ENCODE data around the gene EFNA5. TPM values are rescaled to one million over a fixed set of nuclear protein-coding genes. Genes with fewer than 3 reads are reported as not detected.

Gene EFNA5
- total RNA-seq, 1 experiment from 2014 or later, result 0.22 TPM

- intact Hi-C loops (cut with micrococcal nuclease), result no loop called here
- Histone ChIP-seq H2AFZ (ENCODE audit: low read depth, low read length, poor library complexity, severe bottlenecking) (no peak overlapping the region), H3K4me1 (ENCODE audit: control insufficient read depth in 1 of 2, insufficient read depth in 2 of 2, low read length in 2 of 2) (peaks cover 21 to 40% of the 10 kb centered on the region in 2 experiments), H3K36me3 (ENCODE audit: control insufficient read depth in 1 of 2, insufficient read depth in 2 of 2, low read length in 2 of 2) (no peaks in the 10 kb centered on the region), H3K27ac (ENCODE audit: low read depth, low read length) (no peak overlapping the region), H3K27me3 (ENCODE audit: insufficient read depth, low read length) (no peaks in the 10 kb centered on the region), H3K4me3 (replicated peaks in 1 of 2; ENCODE audit: low read depth in 1 of 2, low read length in 2 of 2) (no peak overlapping the region), H3K9ac (ENCODE audit: low read length) (no peak overlapping the region), H3K9me2 (ENCODE audit: insufficient read depth) (no peaks in the 10 kb centered on the region), H3K4me2 (ENCODE audit: low read length) (no peak overlapping the region), H4K20me1 (ENCODE audit: insufficient read depth) (no peaks in the 10 kb centered on the region), H3K79me2 (ENCODE audit: insufficient read depth, low read length) (no peaks in the 10 kb centered on the region), H3K9me3 (ENCODE audit: control insufficient read depth in 1 of 2, insufficient read depth in 1 of 2, low read depth in 1 of 2, low read length in 2 of 2) (no peaks in the 10 kb centered on the region)
- TF ChIP-seq CEBPB (IDR thresholded peaks at IDR 0.05; ENCODE audit: low read depth), result no peak
- TF ChIP-seq SP1 (IDR thresholded peaks at IDR 0.05; ENCODE audit: low read depth), result no peak
- ATAC-seq (no peak), DNase-seq (ENCODE audit: low read depth, low spot score) (no peak)
- ChIA-PET POLR2A (no interaction called here), CTCF (no interaction called here), RAD21 (ENCODE audit: low non-redundant PET in 1 of 2, low total read pairs in 2 of 2, uncharacterized antibody in 2 of 2, unreplicated experiment in 2 of 2) (no interaction called here)
- no TSS peak for BruUV-seq (replicated peaks)
Observed at GRCh38 chr5:107385708-107386107, 285.0 kb downstream of the EFNA5 start.

GRCh38 chr5:107384256-107384655 is 286.5 kb downstream of the EFNA5 start:
- ChIA-PET CTCF (no interaction called here), POLR2A (no interaction called here)
- no peak for DNase-seq (ENCODE audit: low read depth, low spot score)
- TF ChIP-seq POLR2AphosphoS5 (IDR thresholded peaks at IDR 0.05; ENCODE audit: low read depth, low read length) (no peak), EZH2 (IDR thresholded peaks at IDR 0.05) (no peak), RAD21 (IDR thresholded peaks at IDR 0.05; ENCODE audit: low read depth) (no peak), SIN3A (IDR thresholded peaks at IDR 0.05; ENCODE audit: low read depth) (no peak), ZFX (IDR thresholded peaks at IDR 0.05) (no peak), EGR1 (IDR thresholded peaks at IDR 0.05; ENCODE audit: low read depth) (no peak), ELF1 (IDR thresholded peaks at IDR 0.05; ENCODE audit: borderline replicate concordance, low read depth) (no peak), CBX3 (IDR thresholded peaks at IDR 0.05; ENCODE audit: low read depth) (no peak), CTCF (IDR thresholded peaks at IDR 0.05 in 2 of 3, conservative IDR thresholded peaks at IDR 0.05 in 1 of 3; ENCODE audit: borderline replicate concordance in 1 of 3, insufficient read depth in 1 of 3, low read depth in 2 of 3, low read length in 2 of 3) (no peak), SRF (IDR thresholded peaks at IDR 0.05; ENCODE audit: low read depth) (no peak), TCF7L2 (IDR thresholded peaks at IDR 0.05; ENCODE audit: borderline replicate concordance, extremely low read depth, insufficient read depth, insufficient read length) (no peak), REST (IDR thresholded peaks at IDR 0.05; ENCODE audit: low read depth) (no peak), SP1 (IDR thresholded peaks at IDR 0.05; ENCODE audit: low read depth) (no peak), YY1 (IDR thresholded peaks at IDR 0.05; ENCODE audit: extremely low read depth, insufficient replicate concordance, low read depth, low read length) (no peak), JUND (IDR thresholded peaks at IDR 0.05) (no peak), ATF3 (IDR thresholded peaks at IDR 0.05) (no peak), MAX (IDR thresholded peaks at IDR 0.05) (no peak)

More at GRCh38 chr5:107384256-107384655, 286.5 kb downstream of the EFNA5 start:
- intact Hi-C loops (cut with micrococcal nuclease), result no loop called here
- Histone ChIP-seq H3K9ac (ENCODE audit: low read length) (no peak overlapping the region), H3K9me2 (ENCODE audit: insufficient read depth) (no peaks in the 10 kb centered on the region), H3K27me3 (ENCODE audit: insufficient read depth, low read length) (no peaks in the 10 kb centered on the region), H3K4me1 (ENCODE audit: control insufficient read depth in 1 of 2, insufficient read depth in 2 of 2, low read length in 2 of 2) (peaks cover 18 to 37% of the 10 kb centered on the region in 2 experiments), H3K4me3 (replicated peaks in 1 of 2; ENCODE audit: low read depth in 1 of 2, low read length in 2 of 2) (no peak overlapping the region), H3K27ac (ENCODE audit: low read depth, low read length) (no peak overlapping the region), H2AFZ (ENCODE audit: low read depth, low read length, poor library complexity, severe bottlenecking) (no peak overlapping the region), H3K9me3 (ENCODE audit: control insufficient read depth in 1 of 2, insufficient read depth in 1 of 2, low read depth in 1 of 2, low read length in 2 of 2) (no peaks in the 10 kb centered on the region), H3K36me3 (ENCODE audit: control insufficient read depth in 1 of 2, insufficient read depth in 2 of 2, low read length in 2 of 2) (no peaks in the 10 kb centered on the region), H4K20me1 (ENCODE audit: insufficient read depth) (no peaks in the 10 kb centered on the region), H3K4me2 (ENCODE audit: low read length) (no peak overlapping the region), H3K79me2 (ENCODE audit: insufficient read depth, low read length) (no peaks in the 10 kb centered on the region)
- BruUV-seq (replicated peaks), result no TSS peak
- ATAC-seq, result no peak
- RAD21 ChIA-PET (ENCODE audit: low non-redundant PET in 1 of 2, low total read pairs in 2 of 2, uncharacterized antibody in 2 of 2, unreplicated experiment in 2 of 2), result no interaction called here
